Spleen (tissue), 7 donors: ENCODE results near the gene RNPS1.

Source experiments
- POLR2A ChIP-seq, 3 donors: fragments of 450-650 bp; IDR thresholded peaks; one replicate each; pipeline ENCODE4 v1.5.1; 2017; ENCODE audit warnings: antibody characterized with exemption in 3 of 3, mild to moderate bottlenecking in 1 of 3
- POLR2AphosphoS5 ChIP-seq, 3 donors: sonication (generic); formaldehyde crosslinking; IDR thresholded peaks; one replicate each; pipeline ENCODE4 v1.5.1; 2017; ENCODE audit warnings: antibody characterized with exemption in 3 of 3
- TF ChIP-seq, protein P1 (sequence below), 11 experiments: fragments of 200-600 bp in 7 of 11; fragments of 450-650 bp in 4 of 11; sonication (generic) in 4 of 11; IDR thresholded peaks in 8 of 11; conservative IDR thresholded peaks in 3 of 11; 1 replicate in 7 of 11; 2 replicates in 4 of 11; pipeline versions ENCODE4 v1.4.0 to v1.8.0; 2016 to 2021; ENCODE audit warnings: antibody characterized with exemption in 11 of 11, inconsistent platforms in 4 of 11, mild to moderate bottlenecking in 1 of 11
- donor health status: DM: no; HTN: no; CAD: no; lungs with moderate emphysema.
- donor health status: DM: no; HTN: no; CAD: no.
- donor health status: DM: no; HTN: no; CAD: no.

GRCh38 chr16:2235234-2235651 is 32.7 kb downstream of the RNPS1 start:
- TF ChIP-seq, protein P1, sequence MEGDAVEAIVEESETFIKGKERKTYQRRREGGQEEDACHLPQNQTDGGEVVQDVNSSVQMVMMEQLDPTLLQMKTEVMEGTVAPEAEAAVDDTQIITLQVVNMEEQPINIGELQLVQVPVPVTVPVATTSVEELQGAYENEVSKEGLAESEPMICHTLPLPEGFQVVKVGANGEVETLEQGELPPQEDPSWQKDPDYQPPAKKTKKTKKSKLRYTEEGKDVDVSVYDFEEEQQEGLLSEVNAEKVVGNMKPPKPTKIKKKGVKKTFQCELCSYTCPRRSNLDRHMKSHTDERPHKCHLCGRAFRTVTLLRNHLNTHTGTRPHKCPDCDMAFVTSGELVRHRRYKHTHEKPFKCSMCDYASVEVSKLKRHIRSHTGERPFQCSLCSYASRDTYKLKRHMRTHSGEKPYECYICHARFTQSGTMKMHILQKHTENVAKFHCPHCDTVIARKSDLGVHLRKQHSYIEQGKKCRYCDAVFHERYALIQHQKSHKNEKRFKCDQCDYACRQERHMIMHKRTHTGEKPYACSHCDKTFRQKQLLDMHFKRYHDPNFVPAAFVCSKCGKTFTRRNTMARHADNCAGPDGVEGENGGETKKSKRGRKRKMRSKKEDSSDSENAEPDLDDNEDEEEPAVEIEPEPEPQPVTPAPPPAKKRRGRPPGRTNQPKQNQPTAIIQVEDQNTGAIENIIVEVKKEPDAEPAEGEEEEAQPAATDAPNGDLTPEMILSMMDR (IDR thresholded peaks at IDR 0.05 in 8 of 11, conservative IDR thresholded peaks at IDR 0.05 in 3 of 11): no peak
- TF ChIP-seq POLR2AphosphoS5 (IDR thresholded peaks at IDR 0.05) (peak in 2 of 3 donors; percentile 18 to 39), POLR2A (IDR thresholded peaks at IDR 0.05) (no peak)
